Spleen (tissue), 11 donors: Measurements from ENCODE around the gene KRTAP2-4. TPM values are rescaled to one million over a fixed set of nuclear protein-coding genes. Genes with fewer than 3 reads are reported as not detected.
"Not testable (repeated sequence)": the region's sequence is repeated elsewhere in the genome, so short reads cannot be mapped to it uniquely, and the experiment has no call there.

Experiments used
- DNase-seq: peaks from one replicate; pipeline ENCODE4 v3.0.0-alpha.2; 2020
- H3K27ac ChIP-seq, 8 donors: fragments of 200-600 bp; sonication (generic) in 7 of 8; 1 replicate in 4 of 8; 2 replicates in 4 of 8; pipeline versions ENCODE4 v1.5.0 to v1.8.0; 2016 to 2021; ENCODE audit warnings: inconsistent platforms in 4 of 8, mild to moderate bottlenecking in 4 of 8, moderate library complexity in 1 of 8
- H3K27me3 ChIP-seq, 7 donors: fragments of 200-600 bp; sonication (generic) in 6 of 7; replicated peaks in 1 of 7; 1 replicate in 4 of 7; 2 replicates in 3 of 7; pipeline versions ENCODE4 v1.5.0 to v1.8.0; 2016 to 2021; ENCODE audit warnings: inconsistent platforms in 3 of 7, mild to moderate bottlenecking in 1 of 7
- H3K36me3 ChIP-seq, 6 donors: fragments of 200-600 bp; sonication (generic) in 5 of 6; 1 replicate in 4 of 6; 2 replicates in 2 of 6; pipeline versions ENCODE4 v1.5.0 to v1.8.0; 2016 to 2021; ENCODE audit warnings: inconsistent platforms in 2 of 6
- H3K4me1 ChIP-seq, 6 donors: fragments of 200-600 bp; sonication (generic) in 5 of 6; 1 replicate in 3 of 6; 2 replicates in 3 of 6; pipeline versions ENCODE4 v1.5.0 to v1.8.0; 2016 to 2021; ENCODE audit warnings: inconsistent platforms in 3 of 6
- H3K4me3 ChIP-seq, 8 donors: fragments of 200-600 bp; sonication (generic) in 7 of 8; 1 replicate in 4 of 8; 2 replicates in 4 of 8; pipeline versions ENCODE4 v1.5.0 to v1.8.0; 2016 to 2021; ENCODE audit warnings: inconsistent platforms in 4 of 8, mild to moderate bottlenecking in 4 of 8, moderate library complexity in 2 of 8
- H3K9me3 ChIP-seq, 8 donors: fragments of 200-600 bp; sonication (generic) in 7 of 8; 1 replicate in 4 of 8; 2 replicates in 4 of 8; pipeline versions ENCODE4 v1.5.0 to v1.8.0; 2016 to 2021; ENCODE audit warnings: inconsistent platforms in 4 of 8
- POLR2A ChIP-seq, 3 donors: fragments of 450-650 bp; IDR thresholded peaks; one replicate each; pipeline ENCODE4 v1.5.1; 2017; ENCODE audit warnings: antibody characterized with exemption in 3 of 3, mild to moderate bottlenecking in 1 of 3
- POLR2AphosphoS5 ChIP-seq, 3 donors: sonication (generic); formaldehyde crosslinking; IDR thresholded peaks; one replicate each; pipeline ENCODE4 v1.5.1; 2017; ENCODE audit warnings: antibody characterized with exemption in 3 of 3
- WGBS, 5 donors: extraction: QIAGEN DNeasy Blood & Tissue Kit in 3 of 5; methylation state at CpG; one replicate each; pipeline versions ENCODE4 v1.1.5 to v1.1.7; 2013 to 2018; 5-methylcytosine and 5-hydroxymethylcytosine counted together
- intact Hi-C: fragments of 100-400 bp; cut with DNase I; formaldehyde crosslinking; loops from one replicate; pipeline ENCODE4 v1.15.0; 2023; ENCODE audit warnings: low total_unique reads
- polyA plus RNA-seq, 3 donors: library from polyadenylated mRNA; stranded (reverse); fragments of 200-250 nt; gene quantifications; one replicate each; pipeline ENCODE4 v1.2.1, GENCODE V29; 2013
- total RNA-seq, 7 donors: library from RNA; depleted of rRNA in 3 of 7; stranded (reverse); fragments of >200 nt in 3 of 7; fragmentation: NEBNext Ultra II Directional in 4 of 7; extraction: Animal tissue kit (Norgen Biotek cat#: 25700) in 4 of 7; gene quantifications; one replicate each; pipeline versions ENCODE4 v1.1.0 to v1.2.1, GENCODE V29; 2016 to 2021
- TF ChIP-seq, protein P1 (sequence below), 11 experiments: fragments of 200-600 bp in 7 of 11; fragments of 450-650 bp in 4 of 11; sonication (generic) in 4 of 11; IDR thresholded peaks in 8 of 11; conservative IDR thresholded peaks in 3 of 11; 1 replicate in 7 of 11; 2 replicates in 4 of 11; pipeline versions ENCODE4 v1.4.0 to v1.8.0; 2016 to 2021; ENCODE audit warnings: antibody characterized with exemption in 11 of 11, inconsistent platforms in 4 of 11, mild to moderate bottlenecking in 1 of 11
- donor health status: healthy with polysubstance abuse.
- donor health status: DM: no; HTN: no; CAD: no; lungs with moderate emphysema.
- donor health status: DM: no; HTN: no; CAD: no.
- donor health status: Bipolar disorder and iron deficiency.
- donor health status: healthy.
- donor health status: DM: no; HTN: no; CAD: no.
- donor health status: DM: yes; HTN: yes; CAD: no.

KRTAP2-4 gene
- total and polyA plus RNA-seq, 10 donors = not detected

DNA sequence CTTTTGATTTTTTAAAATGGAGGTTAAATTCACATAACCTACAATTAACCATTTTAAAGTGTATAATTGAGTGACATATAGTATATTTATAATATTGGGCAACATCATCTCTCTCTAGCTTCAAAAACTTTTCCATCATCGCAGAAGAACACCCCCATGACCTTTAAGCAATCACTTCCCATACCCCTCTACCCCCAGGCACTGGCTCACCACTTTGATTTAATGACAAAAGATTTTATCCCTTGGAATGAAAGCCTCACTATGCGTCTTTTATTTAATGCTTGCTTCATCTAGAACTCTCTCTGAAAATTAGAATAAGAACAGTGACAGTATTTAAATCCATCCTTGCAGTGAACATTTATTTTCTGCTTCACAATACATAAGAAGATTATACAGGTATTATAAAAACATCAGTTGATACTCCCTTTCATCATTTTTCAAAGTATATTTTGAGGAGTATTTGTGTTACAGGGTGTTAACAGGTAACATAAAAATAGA lies 27.8 kb downstream of the KRTAP2-4 start:
- peaks cover 0 to 13% (median 0%) of the 10 kb centered on the region in 7 donors for H3K27me3 ChIP-seq
- H3K27ac ChIP-seq = no peak overlapping the region
- TF ChIP-seq POLR2A (IDR thresholded peaks at IDR 0.05) (no peak), POLR2AphosphoS5 (IDR thresholded peaks at IDR 0.05) (no peak)
- TF ChIP-seq, protein P1, sequence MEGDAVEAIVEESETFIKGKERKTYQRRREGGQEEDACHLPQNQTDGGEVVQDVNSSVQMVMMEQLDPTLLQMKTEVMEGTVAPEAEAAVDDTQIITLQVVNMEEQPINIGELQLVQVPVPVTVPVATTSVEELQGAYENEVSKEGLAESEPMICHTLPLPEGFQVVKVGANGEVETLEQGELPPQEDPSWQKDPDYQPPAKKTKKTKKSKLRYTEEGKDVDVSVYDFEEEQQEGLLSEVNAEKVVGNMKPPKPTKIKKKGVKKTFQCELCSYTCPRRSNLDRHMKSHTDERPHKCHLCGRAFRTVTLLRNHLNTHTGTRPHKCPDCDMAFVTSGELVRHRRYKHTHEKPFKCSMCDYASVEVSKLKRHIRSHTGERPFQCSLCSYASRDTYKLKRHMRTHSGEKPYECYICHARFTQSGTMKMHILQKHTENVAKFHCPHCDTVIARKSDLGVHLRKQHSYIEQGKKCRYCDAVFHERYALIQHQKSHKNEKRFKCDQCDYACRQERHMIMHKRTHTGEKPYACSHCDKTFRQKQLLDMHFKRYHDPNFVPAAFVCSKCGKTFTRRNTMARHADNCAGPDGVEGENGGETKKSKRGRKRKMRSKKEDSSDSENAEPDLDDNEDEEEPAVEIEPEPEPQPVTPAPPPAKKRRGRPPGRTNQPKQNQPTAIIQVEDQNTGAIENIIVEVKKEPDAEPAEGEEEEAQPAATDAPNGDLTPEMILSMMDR (IDR thresholded peaks at IDR 0.05 in 8 of 11, conservative IDR thresholded peaks at IDR 0.05 in 3 of 11) = no peak
- intact Hi-C loops = no loop called here
- no peak overlapping the region for H3K4me3 ChIP-seq
- no peak for DNase-seq
- no peaks in the 10 kb centered on the region for H3K36me3 ChIP-seq
- H3K4me1 ChIP-seq = no peaks in the 10 kb centered on the region
- 78 to 90% (median 83%) methylated on average over 2 of the region's 2 CpGs for WGBS, 5 donors
- H3K9me3 ChIP-seq = peaks cover 0 to 5% (median 3%) of the 10 kb centered on the region in 8 donors

DNA sequence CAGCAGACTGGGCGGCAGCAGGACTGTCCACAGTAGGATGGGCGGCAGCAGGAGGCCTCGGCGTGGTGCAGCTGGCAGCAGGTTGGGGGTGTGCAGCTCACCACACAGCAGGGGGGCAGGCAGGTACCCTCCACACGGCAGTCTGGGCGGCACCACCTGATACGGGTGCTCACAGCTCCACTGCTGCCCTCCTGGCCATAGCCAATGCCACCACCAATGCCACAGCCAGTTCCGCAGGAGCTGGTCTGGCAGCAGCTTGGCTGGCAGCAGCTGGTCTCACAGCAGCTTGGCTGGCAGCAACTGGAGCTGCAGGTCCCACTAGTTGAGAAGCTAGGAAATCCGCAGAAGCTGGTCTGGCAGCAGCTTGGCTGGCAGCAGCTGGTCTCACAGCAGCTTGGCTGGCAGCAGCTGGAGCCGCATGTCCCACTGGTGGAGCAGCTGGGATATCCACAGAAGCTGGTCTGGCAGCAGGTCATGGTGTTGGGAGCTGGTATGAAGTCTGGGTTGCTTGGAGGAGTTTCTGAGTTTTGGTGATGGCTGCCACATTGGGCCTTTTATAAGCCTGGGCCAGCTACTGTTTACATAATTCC lies 31.2 kb downstream of the KRTAP2-4 start, which contains the start of gene KRTAP1-3:
TSS of gene KRTAP1-3 (minus strand) at position 529 of the 590 bp plus-strand sequence. CDS start at position 476, 53 bp downstream.
- peaks cover 0 to 18% (median 0%) of the 10 kb centered on the region in 7 donors for H3K27me3 ChIP-seq
- H3K4me3 ChIP-seq, DNase-seq, H3K9me3 ChIP-seq, H3K4me1 ChIP-seq, H3K27ac ChIP-seq, intact Hi-C loops, H3K36me3 ChIP-seq: not testable (repeated sequence)
- WGBS, 5 donors = 80 to 96% (median 90%) methylated on average over 7 to 10 of the region's 10 CpGs

DNA sequence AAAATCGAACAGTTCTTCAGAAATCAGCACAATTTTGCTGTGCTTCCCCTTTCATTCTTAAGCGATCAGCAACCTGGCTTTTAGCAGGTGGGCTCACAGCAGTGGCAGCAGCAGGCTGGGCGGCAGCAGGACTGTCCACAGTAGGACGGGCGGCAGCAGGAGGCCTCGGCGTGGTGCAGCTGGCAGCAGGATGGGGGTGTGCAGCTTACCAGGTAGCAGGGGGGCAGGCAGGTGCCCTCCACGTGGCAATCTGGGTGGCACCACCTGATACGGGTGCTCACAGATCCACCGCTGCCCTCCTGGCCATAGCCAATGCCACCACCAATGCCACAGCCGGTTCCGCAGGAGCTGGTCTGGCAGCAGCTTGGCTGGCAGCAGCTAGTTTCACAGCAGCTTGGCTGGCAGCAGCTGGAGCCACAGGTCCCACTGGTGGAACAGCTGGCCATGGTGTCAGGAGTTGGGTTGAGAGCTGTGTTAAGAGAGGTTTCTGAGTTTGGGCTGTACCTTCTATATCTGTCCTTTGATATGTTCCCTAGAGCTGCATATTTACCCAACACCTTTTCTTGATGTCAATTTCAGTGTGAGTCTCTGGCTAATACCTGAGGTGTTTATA lies 35.9 kb downstream of the KRTAP2-4 start, which contains the start of gene KRTAP1-4:
TSS of gene KRTAP1-4 (minus strand) at position 563 of the 613 bp plus-strand sequence. CDS start at position 446, 117 bp downstream.
- no peaks in the 10 kb centered on the region for H3K36me3 ChIP-seq
- H3K27me3 ChIP-seq = peaks cover 0 to 23% (median 4%) of the 10 kb centered on the region in 7 donors
- no peak within 1 kb of the TSS for H3K27ac ChIP-seq
- H3K4me1 ChIP-seq = no peaks in the 10 kb centered on the region
- DNase-seq = no peak
- intact Hi-C loops = no loop called here
- WGBS, 5 donors = 84 to 92% (median 85%) methylated on average over 8 to 12 of the region's 12 CpGs
- H3K4me3 ChIP-seq = no peak within 1 kb of the TSS
- H3K9me3 ChIP-seq = no peaks in the 10 kb centered on the region
- TF ChIP-seq POLR2A (IDR thresholded peaks at IDR 0.05) = no peak
- TF ChIP-seq, protein P1 (IDR thresholded peaks at IDR 0.05 in 8 of 11, conservative IDR thresholded peaks at IDR 0.05 in 3 of 11) = no peak
- TF ChIP-seq POLR2AphosphoS5 (IDR thresholded peaks at IDR 0.05) = no peak

DNA sequence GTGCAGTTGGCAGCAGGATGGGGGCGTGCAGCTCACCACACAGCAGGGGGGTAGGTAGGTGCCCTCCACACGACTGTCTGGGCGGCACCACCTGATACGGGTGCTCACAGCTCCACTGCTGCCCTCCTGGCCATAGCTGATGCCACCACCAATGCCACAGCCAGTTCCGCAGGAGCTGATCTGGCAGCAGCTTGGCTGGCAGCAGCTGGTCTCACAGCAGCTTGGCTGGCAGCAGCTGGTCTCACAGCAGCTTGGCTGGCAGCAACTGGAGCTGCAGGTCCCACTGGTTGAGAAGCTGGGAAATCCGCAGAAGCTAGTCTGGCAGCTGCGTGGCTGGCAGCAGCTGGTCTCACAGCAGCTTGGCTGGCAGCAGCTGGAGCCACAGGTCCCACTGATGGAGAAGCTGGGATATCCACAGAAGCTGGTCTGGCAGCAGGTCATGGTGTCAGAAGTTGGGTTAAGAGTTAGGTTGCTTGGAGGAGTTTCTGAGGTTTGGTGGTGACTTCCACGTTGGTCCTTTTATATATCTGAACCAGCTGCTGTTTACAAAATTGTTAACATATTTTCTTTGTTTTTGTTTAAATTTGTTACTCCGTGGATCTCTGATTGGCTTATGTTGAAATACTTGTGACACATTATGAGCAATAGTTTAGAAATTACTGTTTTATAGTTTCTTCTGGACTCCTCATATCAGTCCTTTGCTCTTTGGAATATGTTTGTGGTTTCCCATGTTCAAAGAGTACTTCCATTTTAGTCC lies 38.8 kb downstream of the KRTAP2-4 start, which contains the start of gene KRTAP1-5:
TSS of gene KRTAP1-5 (minus strand) at position 494 of the 757 bp plus-strand sequence. CDS start at position 441, 53 bp downstream.
- no peaks in the 10 kb centered on the region for H3K4me1 ChIP-seq
- 63 to 84% (median 82%) methylated on average over 5 to 9 of the region's 9 CpGs for WGBS, 5 donors
- intact Hi-C loops = no loop called here
- H3K36me3 ChIP-seq = no peaks in the 10 kb centered on the region
- H3K27ac ChIP-seq = no peak within 1 kb of the TSS
- DNase-seq = no peak
- TF ChIP-seq, protein P1 (IDR thresholded peaks at IDR 0.05 in 8 of 11, conservative IDR thresholded peaks at IDR 0.05 in 3 of 11) = no peak
- TF ChIP-seq POLR2A (IDR thresholded peaks at IDR 0.05) (no peak), POLR2AphosphoS5 (IDR thresholded peaks at IDR 0.05) (no peak)
- H3K4me3 ChIP-seq = no peak within 1 kb of the TSS
- peaks cover 0 to 23% (median 4%) of the 10 kb centered on the region in 7 donors for H3K27me3 ChIP-seq
- H3K9me3 ChIP-seq = peaks cover 0 to under 1% (median 0%) of the 10 kb centered on the region in 8 donors
